ENCODE data around the gene PIPOX. TPM values are rescaled to one million over a fixed set of nuclear protein-coding genes. Genes with fewer than 3 reads are reported as not detected.

Gene PIPOX
- total RNA-seq, 1 donor from 2014 or later, result 1.8 TPM

- H3K4me3 Mint-ChIP-seq, result no peak overlapping the region
- no peak for DNase-seq (ENCODE audit: low spot score)
- intact Hi-C loops (cut with micrococcal nuclease), result no loop called here
- no peaks in the 10 kb centered on the region for H3K27me3 Mint-ChIP-seq (ENCODE audit: insufficient read depth)
- peaks cover 32% of the 10 kb centered on the region for H3K36me3 Mint-ChIP-seq (ENCODE audit: low read depth)
- no peak overlapping the region for H3K27ac Mint-ChIP-seq
- no peaks in the 10 kb centered on the region for H3K9me3 Mint-ChIP-seq
- no peaks in the 10 kb centered on the region for H3K4me1 Mint-ChIP-seq (ENCODE audit: low read depth)
These were observed 48.0 kb downstream of the PIPOX start for GRCh38 chr17:29090750-29091605.

GRCh38 chr17:29091606-29092289 lies 48.8 kb downstream of the PIPOX start:
- intact Hi-C loops (cut with micrococcal nuclease), result no loop called here
- H3K27me3 Mint-ChIP-seq (ENCODE audit: insufficient read depth), result no peaks in the 10 kb centered on the region
- H3K4me1 Mint-ChIP-seq (ENCODE audit: low read depth), result no peaks in the 10 kb centered on the region
- no peaks in the 10 kb centered on the region for H3K9me3 Mint-ChIP-seq
- DNase-seq (ENCODE audit: low spot score), result no peak
- H3K36me3 Mint-ChIP-seq (ENCODE audit: low read depth), result peaks cover 29% of the 10 kb centered on the region
- no peak overlapping the region for H3K27ac Mint-ChIP-seq
- no peak overlapping the region for H3K4me3 Mint-ChIP-seq

- H3K27me3 Mint-ChIP-seq (ENCODE audit: insufficient read depth), result no peaks in the 10 kb centered on the region
- H3K4me1 Mint-ChIP-seq (ENCODE audit: low read depth), result no peaks in the 10 kb centered on the region
- H3K27ac Mint-ChIP-seq, result no peak overlapping the region
- no peak overlapping the region for H3K4me3 Mint-ChIP-seq
- no peak for DNase-seq (ENCODE audit: low spot score)
- intact Hi-C loops (cut with micrococcal nuclease), result no loop called here
- peaks cover 21% of the 10 kb centered on the region for H3K36me3 Mint-ChIP-seq (ENCODE audit: low read depth)
- H3K9me3 Mint-ChIP-seq, result no peaks in the 10 kb centered on the region
These were observed 50.3 kb downstream of the PIPOX start for GRCh38 chr17:29093090-29093871.

GRCh38 chr17:29094101-29094708 lies 51.3 kb downstream of the PIPOX start:
- Mint-ChIP-seq H3K36me3 (ENCODE audit: low read depth) (peaks cover 16% of the 10 kb centered on the region), H3K4me3 (no peak overlapping the region), H3K4me1 (ENCODE audit: low read depth) (no peaks in the 10 kb centered on the region), H3K9me3 (no peaks in the 10 kb centered on the region), H3K27ac (no peak overlapping the region), H3K27me3 (ENCODE audit: insufficient read depth) (no peaks in the 10 kb centered on the region)
- no peak for DNase-seq (ENCODE audit: low spot score)
- intact Hi-C loops (cut with micrococcal nuclease), result no loop called here

- Mint-ChIP-seq H3K36me3 (ENCODE audit: low read depth) (peaks cover 16% of the 10 kb centered on the region), H3K27ac (no peak overlapping the region), H3K4me3 (no peak overlapping the region), H3K9me3 (no peaks in the 10 kb centered on the region), H3K27me3 (ENCODE audit: insufficient read depth) (no peaks in the 10 kb centered on the region), H3K4me1 (ENCODE audit: low read depth) (no peaks in the 10 kb centered on the region)
- no peak for DNase-seq (ENCODE audit: low spot score)
- intact Hi-C loops (cut with micrococcal nuclease), result no loop called here
These were observed 52.5 kb downstream of the PIPOX start for GRCh38 chr17:29095439-29095838.

GRCh38 chr17:29096094-29096493 lies 53.2 kb downstream of the PIPOX start:
- Mint-ChIP-seq H3K4me3 (no peak overlapping the region), H3K4me1 (ENCODE audit: low read depth) (no peaks in the 10 kb centered on the region), H3K9me3 (no peaks in the 10 kb centered on the region), H3K27ac (no peak overlapping the region), H3K36me3 (ENCODE audit: low read depth) (peaks cover 13% of the 10 kb centered on the region), H3K27me3 (ENCODE audit: insufficient read depth) (no peaks in the 10 kb centered on the region)
- DNase-seq (ENCODE audit: low spot score), result no peak
- intact Hi-C loops (cut with micrococcal nuclease), result no loop called here

GRCh38 chr17:29099527-29099926 lies 56.6 kb downstream of the PIPOX start:
- Mint-ChIP-seq H3K4me3 (no peak overlapping the region), H3K4me1 (ENCODE audit: low read depth) (no peaks in the 10 kb centered on the region), H3K36me3 (ENCODE audit: low read depth) (peaks cover 18% of the 10 kb centered on the region), H3K27me3 (ENCODE audit: insufficient read depth) (no peaks in the 10 kb centered on the region), H3K9me3 (no peaks in the 10 kb centered on the region), H3K27ac (no peak overlapping the region)
- DNase-seq (ENCODE audit: low spot score), result no peak
- intact Hi-C loops (cut with micrococcal nuclease), result no loop called here

- DNase-seq (ENCODE audit: low spot score), result no peak
- Mint-ChIP-seq H3K4me1 (ENCODE audit: low read depth) (no peaks in the 10 kb centered on the region), H3K9me3 (no peaks in the 10 kb centered on the region), H3K27ac (no peak overlapping the region), H3K27me3 (ENCODE audit: insufficient read depth) (no peaks in the 10 kb centered on the region), H3K4me3 (no peak overlapping the region), H3K36me3 (ENCODE audit: low read depth) (peaks cover 20% of the 10 kb centered on the region)
- intact Hi-C loops (cut with micrococcal nuclease), result no loop called here
These were observed 57.4 kb downstream of the PIPOX start for GRCh38 chr17:29100296-29100695.

- no peak overlapping the region for H3K4me3 Mint-ChIP-seq
- no peak for DNase-seq (ENCODE audit: low spot score)
- no peak overlapping the region for H3K27ac Mint-ChIP-seq
- no peaks in the 10 kb centered on the region for H3K4me1 Mint-ChIP-seq (ENCODE audit: low read depth)
- peaks cover 24% of the 10 kb centered on the region for H3K36me3 Mint-ChIP-seq (ENCODE audit: low read depth)
- no peaks in the 10 kb centered on the region for H3K9me3 Mint-ChIP-seq
- H3K27me3 Mint-ChIP-seq (ENCODE audit: insufficient read depth), result no peaks in the 10 kb centered on the region
- intact Hi-C loops (cut with micrococcal nuclease), result no loop called here
These were observed 59.1 kb downstream of the PIPOX start for GRCh38 chr17:29102046-29102445.

- Mint-ChIP-seq H3K9me3 (no peaks in the 10 kb centered on the region), H3K27me3 (ENCODE audit: insufficient read depth) (no peaks in the 10 kb centered on the region), H3K4me3 (no peak overlapping the region), H3K27ac (no peak overlapping the region), H3K4me1 (ENCODE audit: low read depth) (no peaks in the 10 kb centered on the region), H3K36me3 (ENCODE audit: low read depth) (peaks cover 24% of the 10 kb centered on the region)
- DNase-seq (ENCODE audit: low spot score), result no peak
- intact Hi-C loops (cut with micrococcal nuclease), result no loop called here
These were observed 59.8 kb downstream of the PIPOX start for GRCh38 chr17:29102741-29103181.

GRCh38 chr17:29103341-29103740 lies 60.4 kb downstream of the PIPOX start:
- H3K4me3 Mint-ChIP-seq, result no peak overlapping the region
- no peak overlapping the region for H3K27ac Mint-ChIP-seq
- intact Hi-C loops (cut with micrococcal nuclease), result no loop called here
- H3K27me3 Mint-ChIP-seq (ENCODE audit: insufficient read depth), result no peaks in the 10 kb centered on the region
- DNase-seq (ENCODE audit: low spot score), result no peak
- H3K9me3 Mint-ChIP-seq, result no peaks in the 10 kb centered on the region
- H3K4me1 Mint-ChIP-seq (ENCODE audit: low read depth), result no peaks in the 10 kb centered on the region
- peaks cover 25% of the 10 kb centered on the region for H3K36me3 Mint-ChIP-seq (ENCODE audit: low read depth)
